BJ (cell line): Measurements from ENCODE around the gene CRB1. TPM values are rescaled to one million over a fixed set of nuclear protein-coding genes. Genes with fewer than 3 reads are reported as not detected.

ENCODE experiments used
- CTCF ChIA-PET: fragments of 350-600 bp; formaldehyde crosslinking; extraction: SDS; loops from one replicate; lab custom pipeline; 2021; ENCODE audit warnings: antibody characterized with exemption, inconsistent platforms; lab: Yijun Ruan, JAX
- POLR2A ChIA-PET: fragments of 300-600 bp; sonication (Branson Sonifier 250); formaldehyde crosslinking; extraction: SDS; loops from one replicate; lab custom pipeline; 2021; ENCODE audit warnings: antibody characterized with exemption; lab: Charles Lee
- DNase-seq: peaks from one replicate; pipeline ENCODE4 v3.0.0-alpha.2; 2011; ENCODE audit warnings: low read depth
- H3K27me3 ChIP-seq: 2 replicates; pipeline ENCODE4 v1.6.0; 2011; ENCODE audit warnings: low read length; ENCODE audit not compliant: control insufficient read depth, insufficient read depth
- H3K36me3 ChIP-seq: 2 replicates; pipeline ENCODE4 v1.5.1; 2011; ENCODE audit warnings: low read length; ENCODE audit not compliant: control insufficient read depth, insufficient read depth
- H3K4me3 ChIP-seq: 2 replicates; pipeline ENCODE4 v1.5.1; 2011; ENCODE audit warnings: low read depth, mild to moderate bottlenecking, control low read depth, low read length
- CTCF ChIP-seq: IDR thresholded peaks from 2 replicates; pipeline ENCODE4 v1.5.1; 2011; ENCODE audit warnings: low read depth, mild to moderate bottlenecking, control low read depth, inconsistent platforms, low read length, moderate library complexity; ENCODE audit not compliant: insufficient read depth
- polyA plus RNA-seq: library from polyadenylated mRNA; depleted of rRNA; stranded (reverse); fragments of >200 nt; gene quantifications from 2 replicates; pipeline ENCODE4 v1.2.3, GENCODE V29; 2011

The CRB1 gene
- polyA plus RNA-seq, 1 experiment, result 0.06 TPM

DNA sequence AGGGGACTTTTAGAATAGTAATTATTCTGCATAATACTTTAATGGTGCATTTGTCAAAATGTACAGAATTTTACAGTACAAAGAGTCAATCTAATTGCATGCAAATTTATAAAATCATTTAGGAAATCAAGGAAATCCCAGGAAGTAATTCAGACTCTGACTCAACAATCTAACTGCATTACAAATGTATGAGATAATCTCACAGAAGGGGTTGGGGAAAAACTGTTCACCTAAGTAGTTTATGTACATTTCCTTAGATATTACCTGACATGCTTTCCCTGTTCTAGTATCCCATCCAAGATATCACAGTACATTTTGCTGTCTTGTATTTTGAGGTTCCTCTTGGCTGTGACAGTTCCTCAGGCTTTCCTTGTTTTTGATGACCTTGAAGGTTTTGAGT is 4.7 kb downstream of the CRB1 start:
- no peaks in the 10 kb centered on the region for H3K36me3 ChIP-seq
- no peak for TF ChIP-seq CTCF
- no peaks in the 10 kb centered on the region for H3K27me3 ChIP-seq
- ChIA-PET CTCF (no interaction called here), POLR2A (no interaction called here)
- no peak overlapping the region for H3K4me3 ChIP-seq
- no peak for DNase-seq

- H3K4me3 ChIP-seq, result no peak overlapping the region
- CTCF ChIA-PET, result no interaction called here
- H3K27me3 ChIP-seq, result no peaks in the 10 kb centered on the region
- POLR2A ChIA-PET, result interaction anchor here (0.6 to 1.0 kb wide), 2 partner anchors 1382 to 1916 kb away, joined by 3 to 10 read pairs; no protein-coding TSS in a partner anchor
- DNase-seq, result no peak
- no peak for TF ChIP-seq CTCF
- H3K36me3 ChIP-seq, result no peaks in the 10 kb centered on the region
Measured at GRCh38 chr1:197277166-197277565, 9.1 kb downstream of the CRB1 start.

- CTCF ChIA-PET, result no interaction called here
- POLR2A ChIA-PET, result no interaction called here
- no peak for DNase-seq
- no peak for TF ChIP-seq CTCF
- Histone ChIP-seq H3K4me3 (no peak overlapping the region), H3K36me3 (no peaks in the 10 kb centered on the region), H3K27me3 (no peaks in the 10 kb centered on the region)
Measured at GRCh38 chr1:197284325-197284724, 16.3 kb downstream of the CRB1 start.

- CTCF ChIA-PET, result no interaction called here
Measured at GRCh38 chr1:197284966-197285365, 16.9 kb downstream of the CRB1 start.

DNA sequence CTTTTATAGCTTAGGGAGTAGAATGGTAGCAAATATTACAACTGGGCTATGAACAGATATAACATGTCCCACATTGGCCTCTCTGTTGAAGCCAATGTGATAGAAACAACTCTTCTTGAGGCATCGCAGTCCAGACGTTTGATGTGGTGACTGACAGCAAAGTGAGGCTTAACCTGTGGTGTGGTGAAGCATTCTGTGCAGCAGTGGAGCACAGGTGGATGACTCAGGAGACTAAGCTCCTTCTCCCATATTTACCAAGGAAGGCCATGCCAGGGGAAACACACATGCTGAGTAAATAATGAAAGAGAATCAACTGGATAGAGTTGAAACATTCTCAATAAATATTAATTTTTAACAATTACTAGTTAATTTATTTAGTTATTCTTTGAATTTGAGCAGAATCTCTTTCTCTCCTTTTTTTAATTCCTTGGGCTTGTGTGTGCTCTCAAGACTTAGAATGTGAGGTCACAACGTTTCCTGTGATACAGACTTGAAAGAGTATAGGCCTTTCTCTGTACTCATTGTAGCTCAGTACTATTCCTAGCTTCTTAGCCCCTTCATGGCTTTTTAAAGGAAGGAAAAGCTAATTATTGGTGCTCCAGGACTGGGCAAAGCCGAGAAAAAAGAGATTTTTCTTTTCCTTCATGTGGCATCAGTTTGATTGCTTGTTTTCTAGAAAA is 17.6 kb downstream of the CRB1 start:
- H3K4me3 ChIP-seq, result no peak overlapping the region
- no peaks in the 10 kb centered on the region for H3K27me3 ChIP-seq
- CTCF ChIA-PET, result interaction anchor here (0.7 kb wide), 1 partner anchor 51 kb away, joined by 4 read pairs; no protein-coding TSS in a partner anchor
- DNase-seq, result no peak
- POLR2A ChIA-PET, result no interaction called here
- H3K36me3 ChIP-seq, result no peaks in the 10 kb centered on the region
- TF ChIP-seq CTCF, result no peak

More at GRCh38 chr1:197284966-197285365, 16.9 kb downstream of the CRB1 start:
- Histone ChIP-seq H3K36me3 (no peaks in the 10 kb centered on the region), H3K27me3 (no peaks in the 10 kb centered on the region), H3K4me3 (no peak overlapping the region)
- POLR2A ChIA-PET, result no interaction called here
- no peak for DNase-seq
- TF ChIP-seq CTCF, result no peak
